ENCODE measurements around the gene NMT1. TPM values are rescaled to one million over a fixed set of nuclear protein-coding genes. Genes with fewer than 3 reads are reported as not detected.
"Not testable (repeated sequence)": the region's sequence is repeated elsewhere in the genome, so short reads cannot be mapped to it uniquely, and the experiment has no call there.

The NMT1 gene
- total RNA-seq, 3 donors from 2014 or later (not counting 1 experiment from before 2014, with no cell fraction given): 56.6 to 94.7 (median 77.6) TPM

DNA sequence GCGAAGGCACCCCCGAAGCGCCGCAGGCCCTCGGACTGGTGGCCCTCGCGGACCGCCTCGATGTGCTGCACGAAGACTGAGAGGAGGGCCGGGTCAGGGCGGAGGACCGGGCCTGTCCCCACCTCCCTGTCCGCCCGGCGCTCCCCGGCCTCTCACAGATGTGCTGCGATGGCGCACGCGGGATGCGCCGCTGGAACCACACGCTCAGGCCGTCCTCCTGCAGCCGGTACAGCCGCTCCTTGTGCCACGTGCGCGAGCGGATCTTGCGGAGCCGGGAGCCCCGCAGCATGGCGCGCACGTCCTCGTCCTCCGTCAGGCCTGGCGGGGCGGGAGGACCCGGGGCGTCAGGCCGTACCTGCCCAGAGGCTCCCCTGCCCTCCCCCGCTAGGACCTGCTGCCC is 59.9 kb downstream of the NMT1 start:
- peaks cover 0 to 3% of the 10 kb centered on the region in 2 donors for H3K27me3 Mint-ChIP-seq (ENCODE audit: low read depth in 2 of 2)
- H3K9me3 Mint-ChIP-seq: no peaks in the 10 kb centered on the region
- H3K4me3 ChIP-seq (ENCODE audit: low read length): no peak overlapping the region
- TF ChIP-seq, protein P1, sequence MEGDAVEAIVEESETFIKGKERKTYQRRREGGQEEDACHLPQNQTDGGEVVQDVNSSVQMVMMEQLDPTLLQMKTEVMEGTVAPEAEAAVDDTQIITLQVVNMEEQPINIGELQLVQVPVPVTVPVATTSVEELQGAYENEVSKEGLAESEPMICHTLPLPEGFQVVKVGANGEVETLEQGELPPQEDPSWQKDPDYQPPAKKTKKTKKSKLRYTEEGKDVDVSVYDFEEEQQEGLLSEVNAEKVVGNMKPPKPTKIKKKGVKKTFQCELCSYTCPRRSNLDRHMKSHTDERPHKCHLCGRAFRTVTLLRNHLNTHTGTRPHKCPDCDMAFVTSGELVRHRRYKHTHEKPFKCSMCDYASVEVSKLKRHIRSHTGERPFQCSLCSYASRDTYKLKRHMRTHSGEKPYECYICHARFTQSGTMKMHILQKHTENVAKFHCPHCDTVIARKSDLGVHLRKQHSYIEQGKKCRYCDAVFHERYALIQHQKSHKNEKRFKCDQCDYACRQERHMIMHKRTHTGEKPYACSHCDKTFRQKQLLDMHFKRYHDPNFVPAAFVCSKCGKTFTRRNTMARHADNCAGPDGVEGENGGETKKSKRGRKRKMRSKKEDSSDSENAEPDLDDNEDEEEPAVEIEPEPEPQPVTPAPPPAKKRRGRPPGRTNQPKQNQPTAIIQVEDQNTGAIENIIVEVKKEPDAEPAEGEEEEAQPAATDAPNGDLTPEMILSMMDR (IDR thresholded peaks at IDR 0.05): no peak
- H3K9me3 ChIP-seq (ENCODE audit: control insufficient read depth, insufficient read depth, low read length): no peaks in the 10 kb centered on the region
- H3K36me3 ChIP-seq (ENCODE audit: control insufficient read depth, insufficient read depth, low read length): no peaks in the 10 kb centered on the region
- no peaks in the 10 kb centered on the region for H3K36me3 Mint-ChIP-seq
- H3K4me1 Mint-ChIP-seq: no peaks in the 10 kb centered on the region
- H3K27ac ChIP-seq (ENCODE audit: low read length): no peak overlapping the region
- no peak for ATAC-seq
- no peak overlapping the region for H3K4me3 Mint-ChIP-seq
- no peak for DNase-seq
- H3K27ac Mint-ChIP-seq: no peak overlapping the region
- peaks cover 8% of the 10 kb centered on the region for H3K4me1 ChIP-seq (ENCODE audit: control insufficient read depth, insufficient read depth, low read length)
- H3K27me3 ChIP-seq (ENCODE audit: control insufficient read depth, insufficient read depth, low read length): peaks cover 2% of the 10 kb centered on the region
- intact Hi-C loops (cut with micrococcal nuclease): no loop called here
- 24% methylated on average over 45 of the region's 45 CpGs for WGBS (ENCODE audit: insufficient coverage)

DNA sequence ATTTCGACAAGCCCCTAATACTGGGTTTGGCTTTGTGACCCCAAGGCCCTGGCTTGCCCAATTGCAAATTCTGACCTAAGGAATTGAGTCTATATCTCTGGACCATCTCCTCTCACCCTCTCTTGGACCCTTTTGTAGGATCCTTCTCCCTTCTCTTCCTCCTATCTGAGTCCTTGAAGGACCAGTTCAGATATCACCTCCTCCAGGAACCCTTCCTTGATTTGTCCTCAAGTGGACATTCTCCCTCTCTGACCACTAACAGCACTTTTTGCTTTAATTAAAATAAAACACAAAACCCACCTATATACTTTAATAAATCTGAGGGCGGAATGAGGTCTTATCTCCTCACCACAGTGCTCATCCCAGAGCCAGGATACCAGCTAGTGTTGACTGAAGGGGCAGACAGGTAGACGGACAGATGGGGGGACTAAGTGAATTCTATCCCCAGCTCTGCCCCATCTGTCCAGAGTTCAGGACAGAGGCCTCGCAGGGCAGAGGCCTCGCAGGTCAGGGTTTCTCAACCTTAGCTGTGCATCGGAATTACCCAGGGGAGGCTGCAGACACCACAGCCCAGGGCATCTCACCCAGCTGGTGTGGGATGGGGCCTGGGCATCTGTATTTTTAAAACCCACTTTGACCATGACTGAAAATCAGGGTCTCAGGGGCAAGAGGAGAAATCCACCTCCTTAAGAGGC is 62.1 kb downstream of the NMT1 start:
- TF ChIP-seq, protein P1 (IDR thresholded peaks at IDR 0.05): no peak
- H3K36me3 Mint-ChIP-seq: no peaks in the 10 kb centered on the region
- ATAC-seq (no peak), DNase-seq (no peak)
- no peak overlapping the region for H3K27ac ChIP-seq (ENCODE audit: low read length)
- H3K27me3 ChIP-seq (ENCODE audit: control insufficient read depth, insufficient read depth, low read length): peaks cover 2% of the 10 kb centered on the region
- H3K4me1 Mint-ChIP-seq: no peaks in the 10 kb centered on the region
- no peaks in the 10 kb centered on the region for H3K9me3 Mint-ChIP-seq
- WGBS (ENCODE audit: insufficient coverage): 92% methylated on average over 6 of the region's 6 CpGs
- H3K4me3 ChIP-seq (ENCODE audit: low read length): no peak overlapping the region
- no peak overlapping the region for H3K4me3 Mint-ChIP-seq
- H3K9me3 ChIP-seq (ENCODE audit: control insufficient read depth, insufficient read depth, low read length): no peaks in the 10 kb centered on the region
- intact Hi-C loops (cut with micrococcal nuclease): no loop called here
- peaks cover 0 to 3% of the 10 kb centered on the region in 2 donors for H3K27me3 Mint-ChIP-seq (ENCODE audit: low read depth in 2 of 2)
- H3K4me1 ChIP-seq (ENCODE audit: control insufficient read depth, insufficient read depth, low read length): peaks cover 8% of the 10 kb centered on the region
- no peak overlapping the region for H3K27ac Mint-ChIP-seq
- H3K36me3 ChIP-seq (ENCODE audit: control insufficient read depth, insufficient read depth, low read length): no peaks in the 10 kb centered on the region

DNA sequence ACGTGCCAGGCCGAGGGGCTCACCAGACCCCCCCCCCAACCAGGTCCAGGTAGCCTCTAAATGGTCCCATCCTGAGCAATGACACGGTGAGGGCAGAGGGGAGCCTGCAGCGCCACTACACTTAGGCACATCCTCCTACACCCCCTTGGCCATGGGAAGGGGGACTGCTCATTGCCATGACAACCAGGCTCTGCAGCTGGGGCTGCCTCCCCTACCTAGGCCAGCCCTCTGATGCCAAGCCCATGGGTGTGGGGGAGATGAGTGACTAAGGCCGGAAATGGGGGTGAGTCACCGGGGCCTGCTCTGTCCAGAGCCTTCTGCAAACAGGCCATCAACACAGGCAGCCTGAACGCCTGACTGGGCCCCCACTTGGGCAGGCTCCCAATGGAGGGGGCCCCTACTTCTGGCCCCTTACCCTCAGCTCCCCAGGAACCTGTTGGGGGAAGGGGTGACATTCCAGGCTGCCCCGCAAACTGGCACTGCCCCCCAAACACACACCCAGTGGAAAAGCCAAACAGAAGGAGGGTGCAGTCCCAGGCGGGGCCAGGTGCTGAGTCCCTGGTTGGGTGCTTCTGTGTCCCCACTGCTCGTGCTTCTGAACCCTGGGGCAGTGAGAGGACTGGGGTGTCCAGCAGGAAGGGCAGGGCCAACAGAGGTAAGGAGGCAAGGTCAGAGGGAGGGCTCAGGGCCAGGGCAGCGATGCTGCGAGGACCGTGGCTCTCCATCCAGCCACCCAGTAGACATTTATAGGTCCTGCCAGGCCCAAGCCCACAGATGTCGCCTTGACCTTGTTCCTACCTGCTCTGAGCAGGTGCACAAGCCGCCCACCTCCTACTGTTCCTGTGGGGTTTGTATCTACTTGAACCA is 63.0 kb downstream of the NMT1 start:
- H3K9me3 Mint-ChIP-seq: no peaks in the 10 kb centered on the region
- no peak for DNase-seq
- H3K27ac Mint-ChIP-seq: peak overlapping the region in 1 of 2 donors; percentile 58
- H3K36me3 Mint-ChIP-seq: no peaks in the 10 kb centered on the region
- 74% methylated on average over 14 of the region's 15 CpGs for WGBS (ENCODE audit: insufficient coverage)
- TF ChIP-seq, protein P1 (IDR thresholded peaks at IDR 0.05): no peak
- intact Hi-C loops (cut with micrococcal nuclease): no loop called here
- H3K27me3 Mint-ChIP-seq (ENCODE audit: low read depth in 2 of 2): peaks cover 0 to 3% of the 10 kb centered on the region in 2 donors
- H3K9me3 ChIP-seq (ENCODE audit: control insufficient read depth, insufficient read depth, low read length): no peaks in the 10 kb centered on the region
- no peaks in the 10 kb centered on the region for H3K36me3 ChIP-seq (ENCODE audit: control insufficient read depth, insufficient read depth, low read length)
- no peaks in the 10 kb centered on the region for H3K4me1 Mint-ChIP-seq
- H3K4me3 Mint-ChIP-seq: no peak overlapping the region
- peaks cover 8% of the 10 kb centered on the region for H3K4me1 ChIP-seq (ENCODE audit: control insufficient read depth, insufficient read depth, low read length)
- H3K4me3 ChIP-seq (ENCODE audit: low read length): no peak overlapping the region
- no peak overlapping the region for H3K27ac ChIP-seq (ENCODE audit: low read length)
- H3K27me3 ChIP-seq (ENCODE audit: control insufficient read depth, insufficient read depth, low read length): peaks cover 2% of the 10 kb centered on the region
- ATAC-seq: peak; percentile 60 to 90 (median 68)

- H3K9me3 Mint-ChIP-seq; H3K9me3 ChIP-seq (ENCODE audit: control insufficient read depth, insufficient read depth, low read length); H3K4me1 ChIP-seq (ENCODE audit: control insufficient read depth, insufficient read depth, low read length); H3K27me3 ChIP-seq (ENCODE audit: control insufficient read depth, insufficient read depth, low read length); ATAC-seq; H3K36me3 Mint-ChIP-seq; H3K4me1 Mint-ChIP-seq; intact Hi-C loops (cut with micrococcal nuclease); H3K4me3 ChIP-seq (ENCODE audit: low read length); H3K4me3 Mint-ChIP-seq; DNase-seq; H3K27ac ChIP-seq (ENCODE audit: low read length); H3K36me3 ChIP-seq (ENCODE audit: control insufficient read depth, insufficient read depth, low read length); H3K27me3 Mint-ChIP-seq (ENCODE audit: low read depth in 2 of 2): not testable (repeated sequence)
- 83% methylated on average over 5 of the region's 5 CpGs for WGBS (ENCODE audit: insufficient coverage)
- H3K27ac Mint-ChIP-seq: peak overlapping the region in 1 of 2 donors; percentile 58
Observed at GRCh38 chr17:45124797-45125122, 63.6 kb downstream of the NMT1 start.

Data from natural killer cell (primary cell).